ENCODE results near the gene KCNG3. TPM values are rescaled to one million over a fixed set of nuclear protein-coding genes. Genes with fewer than 3 reads are reported as not detected.

KCNG3 gene
- total and polyA plus RNA-seq, 2 of the 13 experiments (the other 11 are each of a cell fraction or from before 2014, with no cell fraction given): 2.8 to 4.8 TPM

GRCh38 chr2:42494355-42495233 is 812 bp upstream of the KCNG3 start (continued):
- TF ChIP-seq ZNF740 (CRISPR knock-in tag; IDR thresholded peaks at IDR 0.05) (no peak), KLF15 (CRISPR knock-in tag; IDR thresholded peaks at IDR 0.05; ENCODE audit: borderline replicate concordance) (no peak), CREB1 (IDR thresholded peaks at IDR 0.05) (no peak), CREB1 (CRISPR knock-in tag; IDR thresholded peaks at IDR 0.05) (peak; percentile 54; the same call in 1 of the 2 replicates), ZNF160 (CRISPR knock-in tag; IDR thresholded peaks at IDR 0.05) (no peak), TOPORS (CRISPR knock-in tag; IDR thresholded peaks at IDR 0.05) (no peak), ISX (CRISPR knock-in tag; conservative IDR thresholded peaks at IDR 0.05) (no peak), JUNB (CRISPR knock-in tag; IDR thresholded peaks at IDR 0.05; ENCODE audit: borderline replicate concordance) (no peak), AGO2 (optimal IDR thresholded peaks at IDR 0.05; ENCODE audit: low read depth, low read length) (no peak), PHF20 (CRISPR knock-in tag; IDR thresholded peaks at IDR 0.05) (peak; percentile 46; the same call in 1 of the 2 replicates), NFKB2 (CRISPR knock-in tag; IDR thresholded peaks at IDR 0.05; ENCODE audit: borderline replicate concordance) (peak; percentile 79; the same call in 1 of the 2 replicates), IKZF4 (CRISPR knock-in tag; IDR thresholded peaks at IDR 0.05; ENCODE audit: borderline replicate concordance, low read depth, not compliant biosample characterization) (peak; percentile 38), ZNF407 (CRISPR knock-in tag; IDR thresholded peaks at IDR 0.05; ENCODE audit: not compliant biosample characterization) (peak; percentile 93), GPBP1L1 (CRISPR knock-in tag; IDR thresholded peaks at IDR 0.05) (no peak), HOXD1 (CRISPR knock-in tag; IDR thresholded peaks at IDR 0.05) (no peak)
- TF ChIP-seq, protein P1, sequence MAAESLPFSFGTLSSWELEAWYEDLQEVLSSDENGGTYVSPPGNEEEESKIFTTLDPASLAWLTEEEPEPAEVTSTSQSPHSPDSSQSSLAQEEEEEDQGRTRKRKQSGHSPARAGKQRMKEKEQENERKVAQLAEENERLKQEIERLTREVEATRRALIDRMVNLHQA (CRISPR knock-in tag; IDR thresholded peaks at IDR 0.05): no peak
- TF ChIP-seq, protein P2, sequence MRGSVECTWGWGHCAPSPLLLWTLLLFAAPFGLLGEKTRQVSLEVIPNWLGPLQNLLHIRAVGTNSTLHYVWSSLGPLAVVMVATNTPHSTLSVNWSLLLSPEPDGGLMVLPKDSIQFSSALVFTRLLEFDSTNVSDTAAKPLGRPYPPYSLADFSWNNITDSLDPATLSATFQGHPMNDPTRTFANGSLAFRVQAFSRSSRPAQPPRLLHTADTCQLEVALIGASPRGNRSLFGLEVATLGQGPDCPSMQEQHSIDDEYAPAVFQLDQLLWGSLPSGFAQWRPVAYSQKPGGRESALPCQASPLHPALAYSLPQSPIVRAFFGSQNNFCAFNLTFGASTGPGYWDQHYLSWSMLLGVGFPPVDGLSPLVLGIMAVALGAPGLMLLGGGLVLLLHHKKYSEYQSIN (CRISPR knock-in tag; IDR thresholded peaks at IDR 0.05; ENCODE audit: borderline replicate concordance): no peak
